HG02970 (cell line): ENCODE measurements around the gene PRUNE1.

Experiments
- ATAC-seq: cut with Tn5 transposase; IDR thresholded peaks from one replicate; pipeline ENCODE4 v1.9.1; 2021; ENCODE audit warnings: mild to moderate bottlenecking, moderate library complexity, moderate number of reproducible peaks; ENCODE audit not compliant: unreplicated experiment, low FRiP score

Gene PRUNE1, protein sequence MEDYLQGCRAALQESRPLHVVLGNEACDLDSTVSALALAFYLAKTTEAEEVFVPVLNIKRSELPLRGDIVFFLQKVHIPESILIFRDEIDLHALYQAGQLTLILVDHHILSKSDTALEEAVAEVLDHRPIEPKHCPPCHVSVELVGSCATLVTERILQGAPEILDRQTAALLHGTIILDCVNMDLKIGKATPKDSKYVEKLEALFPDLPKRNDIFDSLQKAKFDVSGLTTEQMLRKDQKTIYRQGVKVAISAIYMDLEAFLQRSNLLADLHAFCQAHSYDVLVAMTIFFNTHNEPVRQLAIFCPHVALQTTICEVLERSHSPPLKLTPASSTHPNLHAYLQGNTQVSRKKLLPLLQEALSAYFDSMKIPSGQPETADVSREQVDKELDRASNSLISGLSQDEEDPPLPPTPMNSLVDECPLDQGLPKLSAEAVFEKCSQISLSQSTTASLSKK

GRCh38 chr1:151008244-151009205 lies at the start of gene PRUNE1:
TSS of gene PRUNE1 (plus strand) at chr1:151008449. CDS start at chr1:151008633, 184 bp downstream.
- ATAC-seq, result peak; percentile 85

GRCh38 chr1:150960646-150961045 lies 47.6 kb upstream of the PRUNE1 start:
- ATAC-seq, result no peak

DNA sequence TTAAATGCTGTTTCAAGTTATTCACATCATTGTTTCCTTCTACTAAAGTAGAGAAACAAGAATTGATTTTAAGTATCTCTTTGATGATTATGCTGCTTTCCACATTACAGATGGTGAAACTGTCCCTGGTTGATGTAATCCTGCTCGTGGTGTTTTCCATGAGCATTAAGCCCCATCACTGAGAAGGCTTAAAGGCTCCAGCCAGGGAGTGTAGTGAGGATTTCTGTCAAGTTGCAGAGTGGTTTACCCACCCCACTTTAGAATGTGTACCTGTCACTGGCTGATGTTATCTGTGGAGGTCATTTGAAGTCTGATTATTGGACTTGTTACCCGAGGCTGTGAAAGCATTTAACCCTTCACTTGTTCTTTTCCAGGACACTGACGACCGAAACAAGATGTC lies 46.5 kb upstream of the PRUNE1 start:
- ATAC-seq, result no peak

DNA sequence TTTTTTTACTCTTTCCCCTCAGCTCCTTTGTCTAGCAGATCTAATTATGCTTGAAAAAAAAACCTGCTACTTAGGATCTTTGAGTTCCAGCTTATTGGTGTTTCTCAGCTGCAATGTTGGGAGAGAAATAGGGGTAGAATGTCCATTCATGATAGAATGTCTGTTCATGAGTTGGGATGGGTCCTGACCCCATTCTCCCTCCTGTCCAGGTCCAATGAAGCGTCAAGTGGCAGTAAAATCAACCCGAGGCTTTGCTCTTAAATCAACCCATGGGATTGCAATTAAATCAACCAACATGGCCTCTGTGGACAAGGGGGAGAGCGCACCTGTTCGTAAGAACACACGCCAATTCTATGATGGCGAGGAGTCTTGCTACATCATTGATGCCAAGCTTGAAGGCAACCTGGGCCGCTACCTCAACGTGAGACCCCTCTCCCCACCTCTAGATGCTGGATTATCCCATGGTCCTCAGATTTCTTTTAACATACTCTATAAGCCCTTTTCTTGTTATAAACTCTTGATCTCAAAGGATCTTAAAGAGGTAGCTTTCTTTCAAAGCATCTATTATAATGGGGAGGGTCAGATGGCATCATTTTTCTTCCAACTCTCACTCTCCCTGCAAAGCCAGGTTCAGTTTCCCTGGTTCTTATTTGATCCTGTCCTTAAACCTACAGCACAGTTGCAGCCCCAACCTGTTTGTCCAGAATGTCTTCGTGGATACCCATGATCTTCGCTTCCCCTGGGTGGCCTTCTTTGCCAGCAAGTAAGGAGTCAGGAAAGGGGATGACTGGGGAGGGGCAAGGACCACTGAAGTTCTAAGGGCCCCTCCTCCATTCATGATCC lies 44.7 kb upstream of the PRUNE1 start:
- no peak for ATAC-seq

DNA sequence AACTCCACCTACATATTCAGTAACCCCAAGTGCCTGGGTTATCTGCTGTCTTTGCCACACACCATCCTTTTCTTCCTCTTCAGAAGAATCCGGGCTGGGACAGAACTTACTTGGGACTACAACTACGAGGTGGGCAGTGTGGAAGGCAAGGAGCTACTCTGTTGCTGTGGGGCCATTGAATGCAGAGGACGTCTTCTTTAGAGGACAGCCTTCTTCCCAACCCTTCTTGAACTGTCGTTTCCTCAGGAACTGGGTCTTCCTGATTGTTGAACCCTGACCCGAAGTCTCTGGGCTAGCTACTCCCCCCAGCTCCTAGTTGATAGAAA lies 44.1 kb upstream of the PRUNE1 start:
- no peak for ATAC-seq

DNA sequence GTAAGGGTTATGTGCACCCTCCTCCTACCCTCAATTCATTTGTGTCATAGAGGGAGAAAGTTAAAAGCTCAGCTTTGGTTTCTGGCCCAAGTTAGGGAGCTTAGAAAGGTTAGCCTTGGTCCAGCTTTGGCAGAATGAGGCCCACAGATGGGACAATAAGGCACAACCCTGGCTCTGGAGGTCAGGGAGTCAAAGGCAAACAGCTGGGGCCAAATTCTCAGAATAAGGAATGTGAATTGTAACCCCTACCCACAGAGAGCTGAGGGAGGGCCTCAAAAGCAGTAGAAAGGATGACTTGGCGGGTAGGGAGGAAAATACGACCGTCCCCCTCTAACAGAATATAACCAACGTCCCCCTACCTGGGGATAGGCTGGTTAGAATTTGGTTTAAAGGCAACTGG lies 42.6 kb upstream of the PRUNE1 start:
- no peak for ATAC-seq

DNA sequence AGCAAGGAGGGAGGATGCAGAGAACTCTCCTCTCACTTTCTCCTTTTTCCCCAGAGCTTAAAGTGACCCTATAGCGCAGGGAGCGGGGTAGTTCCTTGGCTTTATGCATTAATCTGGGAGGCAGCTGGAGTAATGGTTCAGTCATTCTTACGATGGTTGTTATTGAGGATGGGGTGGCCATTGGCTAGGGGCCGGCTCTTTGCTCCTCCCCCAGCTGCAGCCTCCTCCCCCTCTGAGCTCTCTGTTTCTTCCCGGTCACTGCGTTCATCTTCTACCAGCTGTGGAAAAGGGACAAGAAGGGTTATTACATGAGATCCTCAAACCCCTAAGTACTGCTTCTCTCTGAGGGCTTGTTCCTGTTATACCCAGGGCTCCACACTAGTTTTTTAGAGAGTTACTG lies 42.2 kb upstream of the PRUNE1 start:
- ATAC-seq, result no peak

DNA sequence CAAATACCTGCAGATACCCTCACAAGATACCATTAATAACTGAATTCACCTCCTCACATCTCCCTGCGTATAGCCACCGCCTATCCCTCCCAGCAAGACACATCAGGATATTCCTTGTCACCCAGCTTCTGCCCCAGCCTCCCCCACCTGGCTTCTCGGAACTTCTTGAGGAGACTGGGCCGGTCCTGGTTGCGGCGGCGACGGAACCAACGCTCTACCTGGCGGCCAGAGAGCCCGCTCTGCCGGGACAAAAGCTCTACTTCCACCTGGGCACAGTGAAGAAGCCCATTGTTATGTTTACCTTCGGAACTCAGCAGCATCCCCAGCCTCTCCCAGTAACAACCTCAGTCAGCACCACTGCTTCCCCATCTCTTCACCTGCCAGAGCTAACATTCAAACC lies 40.3 kb upstream of the PRUNE1 start:
- no peak for ATAC-seq

DNA sequence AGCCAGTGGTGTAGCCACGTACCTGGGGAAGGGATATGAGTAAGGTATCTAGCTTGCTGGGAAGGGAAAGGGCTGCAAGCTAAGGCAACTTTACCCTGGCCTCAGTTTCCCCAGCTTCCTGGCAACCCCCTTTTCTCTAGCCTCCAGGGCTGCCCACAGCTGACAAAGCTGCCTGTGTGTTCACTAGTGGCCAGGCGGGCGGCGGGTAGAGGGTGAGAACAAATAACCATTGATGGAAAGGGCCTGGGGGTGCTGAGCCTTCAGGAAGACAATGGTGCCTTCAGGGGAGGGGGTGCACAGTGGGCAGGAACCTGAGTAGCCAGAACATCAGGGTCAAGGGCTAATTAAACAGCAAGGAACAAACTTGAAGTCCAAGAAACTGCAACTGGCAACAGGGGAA lies 39.8 kb upstream of the PRUNE1 start:
- ATAC-seq, result no peak

GRCh38 chr1:150969626-150970025 lies 38.6 kb upstream of the PRUNE1 start:
- no peak for ATAC-seq

GRCh38 chr1:150970808-150971582 lies 37.3 kb upstream of the PRUNE1 start:
- ATAC-seq, result no peak

DNA sequence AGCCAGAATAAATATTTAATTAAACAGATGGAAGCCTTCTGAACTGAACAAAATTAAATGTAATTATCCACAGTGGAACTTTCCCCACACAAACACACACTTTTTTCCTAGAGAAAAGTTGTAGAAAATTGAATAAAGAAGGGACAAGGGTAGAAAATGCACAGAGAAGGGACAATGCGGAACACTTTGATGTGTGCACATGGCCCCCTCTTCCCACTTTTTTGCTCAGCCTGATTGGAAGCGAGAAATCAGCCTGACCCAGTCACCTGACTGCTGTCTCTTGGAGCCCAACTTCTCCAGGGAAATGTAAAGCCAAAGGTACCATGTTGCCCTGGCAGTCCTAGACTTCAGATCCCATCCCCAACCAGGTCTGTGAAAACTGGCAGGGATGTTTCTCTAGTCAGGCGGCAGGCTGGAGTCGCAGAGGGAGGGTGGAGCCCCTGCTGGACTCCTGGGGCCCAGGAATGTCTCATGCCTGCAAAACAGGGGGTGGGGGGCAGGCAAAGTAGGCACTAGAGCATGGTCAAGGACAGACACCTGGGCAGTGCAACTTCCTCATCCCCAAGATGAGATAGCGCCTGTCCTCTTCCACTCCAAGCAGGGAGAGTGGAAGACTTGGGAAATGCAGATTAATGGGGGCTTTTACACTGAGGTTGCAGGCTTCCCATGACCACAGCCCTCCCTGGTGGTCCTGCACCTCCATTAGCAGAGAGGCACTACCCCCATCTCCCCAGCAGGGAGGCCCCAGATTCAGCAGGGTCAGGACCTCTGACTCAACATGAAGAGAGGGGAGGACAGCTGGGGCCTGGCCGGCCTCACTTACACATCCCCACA lies 36.4 kb upstream of the PRUNE1 start:
- no peak for ATAC-seq

- no peak for ATAC-seq
These were observed 35.8 kb upstream of the PRUNE1 start for GRCh38 chr1:150972417-150972940.

GRCh38 chr1:150973258-150973835 lies 34.9 kb upstream of the PRUNE1 start:
- ATAC-seq, result no peak

- ATAC-seq, result peak; percentile 41
These were observed 34.2 kb upstream of the PRUNE1 start for GRCh38 chr1:150973836-150974579.

- ATAC-seq, result peak; percentile 43
These were observed 33.4 kb upstream of the PRUNE1 start, which contains the start of gene CERS2 for GRCh38 chr1:150974580-150975478. TSS of gene CERS2 (minus strand) at chr1:150974835. CDS start at chr1:150969090, 5,745 bp downstream.
